H1 (cell line): ENCODE data around the gene LFNG. TPM values are rescaled to one million over a fixed set of nuclear protein-coding genes. Genes with fewer than 3 reads are reported as not detected.
A peak's percentile ranks its signal among the peaks of the same experiment; 100 is the strongest.

Source experiments
- CTCF ChIA-PET: fragments of 300-600 bp; sonication (Branson Sonifier 250); formaldehyde crosslinking; loops from one replicate; lab custom pipeline; 2021; ENCODE audit not compliant: partially characterized antibody; lab: Charles Lee
- POLR2A ChIA-PET: fragments of 300-600 bp; sonication (Branson Sonifier 250); formaldehyde crosslinking; loops from one replicate; lab custom pipeline; 2021; ENCODE audit warnings: inconsistent platforms; ENCODE audit not compliant: partially characterized antibody; lab: Charles Lee
- DNase-seq, 2 experiments: peaks; one replicate each; pipeline versions ENCODE4 v3.0.0 to v3.0.0-alpha.2; 2010 to 2022; ENCODE audit warnings: low spot score in 2 of 2, low read depth in 1 of 2, mixed read lengths in 1 of 2
- FAIRE-seq: peaks from 2 replicates; lab custom pipeline; 2011; peaks lifted over from hg19 to GRCh38; lab: Jason Lieb, UNC
- H2AFZ ChIP-seq: 2 replicates; pipeline ENCODE4 v1.8.1; 2012; ENCODE audit warnings: low read length, inconsistent platforms
- H2AK5ac ChIP-seq: 2 replicates; pipeline ENCODE4 v1.6.1; 2013; ENCODE audit warnings: low read depth, low read length
- H2BK120ac ChIP-seq: replicated peaks from 2 replicates; pipeline ENCODE3; 2013; ENCODE audit warnings: low read depth, low read length, inconsistent platforms
- H2BK12ac ChIP-seq: 2 replicates; pipeline ENCODE4 v1.6.1; 2013; ENCODE audit warnings: low read depth, low read length
- H2BK15ac ChIP-seq: 2 replicates; pipeline ENCODE4 v1.6.1; 2013; ENCODE audit warnings: low read length
- H2BK20ac ChIP-seq: 2 replicates; pipeline ENCODE4 v1.6.1; 2013; ENCODE audit warnings: low read length
- H2BK5ac ChIP-seq: 2 replicates; pipeline ENCODE4 v1.6.1; 2013; ENCODE audit warnings: low read depth, low read length
- H3K14ac ChIP-seq: 2 replicates; pipeline ENCODE4 v1.6.1; 2013; ENCODE audit warnings: inconsistent platforms; ENCODE audit not compliant: insufficient read length
- H3K18ac ChIP-seq: 2 replicates; pipeline ENCODE4 v1.6.1; 2013; ENCODE audit warnings: low read length; ENCODE audit errors: extremely low read depth
- H3K23ac ChIP-seq: 2 replicates; pipeline ENCODE4 v1.6.1; 2013; ENCODE audit warnings: inconsistent platforms; ENCODE audit not compliant: insufficient read length
- H3K23me2 ChIP-seq: 2 replicates; pipeline ENCODE4 v1.6.1; 2013; ENCODE audit warnings: low read depth, low read length
- H3K27ac ChIP-seq: 2 replicates; pipeline ENCODE4 v1.6.1; 2011; ENCODE audit warnings: low read depth, low read length, inconsistent platforms
- H3K27me3 ChIP-seq, 4 experiments: replicated peaks in 1 of 4; 1 replicate in 1 of 4; 2 replicates in 3 of 4; pipeline versions ENCODE4 v1.6.1 to v1.8.1; 2011 to 2013; ENCODE audit warnings: low read length in 3 of 4, mild to moderate bottlenecking in 3 of 4, inconsistent platforms in 2 of 4, mixed read lengths in 2 of 4, moderate library complexity in 1 of 4; ENCODE audit not compliant: control insufficient read depth in 3 of 4, insufficient read depth in 3 of 4; ENCODE audit errors: extremely low read depth in 1 of 4
- H3K36me3 ChIP-seq, 4 experiments: 2 replicates each; pipeline versions ENCODE4 v1.6.1 to v1.8.1; 2011 to 2013; ENCODE audit warnings: mild to moderate bottlenecking in 4 of 4, low read length in 3 of 4, moderate library complexity in 2 of 4, control low read depth in 1 of 4, inconsistent platforms in 1 of 4; ENCODE audit not compliant: insufficient read depth in 4 of 4, control insufficient read depth in 2 of 4
- H3K4ac ChIP-seq: replicated peaks from 2 replicates; pipeline ENCODE3; 2013; ENCODE audit warnings: low read length, low read depth, mixed read lengths, inconsistent platforms; ENCODE audit not compliant: insufficient read length
- H3K4me1 ChIP-seq, 4 experiments: replicated peaks in 1 of 4; 1 replicate in 1 of 4; 2 replicates in 3 of 4; pipeline versions ENCODE4 v1.6.1 to v1.8.1; 2011 to 2013; ENCODE audit warnings: low read length in 3 of 4, inconsistent platforms in 2 of 4, mixed read lengths in 1 of 4; ENCODE audit not compliant: insufficient read depth in 4 of 4, control insufficient read depth in 3 of 4
- H3K4me2 ChIP-seq, 2 experiments: 2 replicates each; pipeline versions ENCODE4 v1.6.1 to v1.8.1; 2011 to 2013; ENCODE audit warnings: low read depth in 2 of 2, low read length in 2 of 2, control low read depth in 1 of 2, inconsistent platforms in 1 of 2, mild to moderate bottlenecking in 1 of 2; ENCODE audit not compliant: insufficient read depth in 1 of 2
- H3K4me3 ChIP-seq, 4 experiments: fragments of 200-600, 300-600 bp in 1 of 4; sonication (generic), shearing (Covaris generic), sonication (Bioruptor Twin) in 1 of 4; 2 replicates each; pipeline versions ENCODE4 v1.5.1 to v1.8.1; 2011 to 2016; ENCODE audit warnings: low read length in 4 of 4, low read depth in 3 of 4, control low read depth in 2 of 4, inconsistent platforms in 2 of 4, mild to moderate bottlenecking in 2 of 4, mixed read lengths in 1 of 4, moderate library complexity in 1 of 4; ENCODE audit not compliant: insufficient read depth in 2 of 4; ENCODE audit errors: extremely low read depth in 1 of 4
- H3K56ac ChIP-seq: replicated peaks from 2 replicates; pipeline ENCODE3; 2013; ENCODE audit warnings: low read depth, mild to moderate bottlenecking, mixed read lengths, low read length, inconsistent platforms; ENCODE audit not compliant: insufficient read length
- H3K79me1 ChIP-seq: 2 replicates; pipeline ENCODE4 v1.6.1; 2013; ENCODE audit warnings: low read depth, low read length, control low read depth
- H3K79me2 ChIP-seq, 2 experiments: 2 replicates each; pipeline versions ENCODE4 v1.6.1 to v1.8.1; 2012 to 2013; ENCODE audit warnings: low read length in 2 of 2, mild to moderate bottlenecking in 2 of 2, inconsistent platforms in 1 of 2; ENCODE audit not compliant: insufficient read depth in 2 of 2, control insufficient read depth in 1 of 2
- H3K9ac ChIP-seq, 4 experiments: replicated peaks in 1 of 4; 1 replicate in 1 of 4; 2 replicates in 3 of 4; pipeline versions ENCODE4 v1.6.1 to v1.8.1; 2011 to 2013; ENCODE audit warnings: low read depth in 3 of 4, low read length in 3 of 4, control low read depth in 2 of 4, mild to moderate bottlenecking in 2 of 4, moderate library complexity in 2 of 4, inconsistent platforms in 1 of 4; ENCODE audit errors: extremely low read depth in 1 of 4
- H3K9me3 ChIP-seq, 2 experiments: 2 replicates each; pipeline versions ENCODE4 v1.6.1 to v1.8.1; 2012 to 2013; ENCODE audit warnings: mild to moderate bottlenecking in 2 of 2, moderate library complexity in 2 of 2, control low read depth in 1 of 2, inconsistent platforms in 1 of 2, low read depth in 1 of 2, low read length in 1 of 2, mixed read lengths in 1 of 2; ENCODE audit not compliant: insufficient read depth in 2 of 2
- H4K20me1 ChIP-seq, 2 experiments: replicated peaks in 1 of 2; 2 replicates each; pipeline versions ENCODE3 to v1.8.1; 2011 to 2013; ENCODE audit warnings: inconsistent platforms in 2 of 2, low read length in 2 of 2, mild to moderate bottlenecking in 1 of 2; ENCODE audit not compliant: insufficient read depth in 2 of 2, control insufficient read depth in 1 of 2
- H4K5ac ChIP-seq: 2 replicates; pipeline ENCODE4 v1.6.1; 2013; ENCODE audit warnings: low read length, low read depth, mixed read lengths, inconsistent platforms; ENCODE audit not compliant: insufficient read length
- H4K8ac ChIP-seq: 2 replicates; pipeline ENCODE4 v1.8.0; 2013; ENCODE audit warnings: mild to moderate bottlenecking, moderate library complexity, low read length, inconsistent platforms; ENCODE audit not compliant: insufficient read depth; ENCODE audit errors: extremely low read depth
- H4K91ac ChIP-seq: replicated peaks from 2 replicates; pipeline ENCODE3; 2013; ENCODE audit warnings: low read length, mixed read lengths, inconsistent platforms; ENCODE audit not compliant: insufficient read length
- CREB1 ChIP-seq: IDR thresholded peaks from 2 replicates; pipeline ENCODE4 v1.6.1; 2012; ENCODE audit warnings: inconsistent platforms
- GABPA ChIP-seq: IDR thresholded peaks from 2 replicates; pipeline ENCODE4 v1.6.1; 2011; ENCODE audit warnings: mild to moderate bottlenecking, low read length, moderate library complexity, borderline replicate concordance; ENCODE audit not compliant: insufficient read depth
- SP2 ChIP-seq: IDR thresholded peaks from 2 replicates; pipeline ENCODE4 v1.6.1; 2012; ENCODE audit warnings: mild to moderate bottlenecking, low read length, inconsistent platforms
- TAF7 ChIP-seq: optimal IDR thresholded peaks from 2 replicates; pipeline ENCODE3; 2011; ENCODE audit warnings: low read depth, mild to moderate bottlenecking, inconsistent platforms, low read length, moderate library complexity, borderline replicate concordance
- YY1 ChIP-seq: IDR thresholded peaks from 2 replicates; pipeline ENCODE4 v1.6.1; 2011; ENCODE audit warnings: low read depth, mild to moderate bottlenecking, low read length
- WGBS, 2 experiments: shearing (Covaris generic) in 1 of 2; methylation state at CpG; one replicate each; pipeline versions ENCODE4 v1.1.6 to v1.1.7; 2013 to 2015; ENCODE audit warnings: low lambda C conversion rate in 2 of 2, mixed read lengths in 2 of 2, inconsistent platforms in 1 of 2, low coverage in 1 of 2, missing lambda C conversion rate in 1 of 2; ENCODE audit not compliant: insufficient replicate concordance in 2 of 2, insufficient coverage in 1 of 2, insufficient read length in 1 of 2; ENCODE audit errors: extremely low coverage in 1 of 2, missing lambda C conversion rate in 1 of 2; 5-methylcytosine and 5-hydroxymethylcytosine counted together
- polyA plus RNA-seq, 7 experiments: library from polyadenylated mRNA; depleted of rRNA in 3 of 7; stranded (reverse) in 5 of 7; unstranded in 2 of 7; fragments of >200 nt in 5 of 7; fragments of 200-250 nt in 2 of 7; gene quantifications; 1 replicate in 5 of 7; 2 replicates in 1 of 7; 4 replicates in 1 of 7; pipeline versions ENCODE4 v1.2.1 to v1.2.3, GENCODE V29; 2011 to 2013; ENCODE audit warnings: missing spikeins in 2 of 7, mixed read lengths in 2 of 7
- total RNA-seq: library from RNA; stranded (reverse); fragmentation: NEBNext Ultra II Directional; extraction: Animal tissue kit (Norgen Biotek cat#: 25700); gene quantifications from 2 replicates; pipeline ENCODE4 v1.2.1, GENCODE V29; 2021
- TF ChIP-seq, protein P1 (sequence below): IDR thresholded peaks from 2 replicates; pipeline ENCODE4 v1.6.1; 2012; ENCODE audit warnings: inconsistent platforms
- TF ChIP-seq, protein P2 (sequence below), 3 experiments: IDR thresholded peaks; 1 replicate in 2 of 3; 2 replicates in 1 of 3; pipeline versions ENCODE4 v1.5.1 to v1.6.1; 2011; ENCODE audit warnings: low read length in 3 of 3, mild to moderate bottlenecking in 3 of 3, inconsistent platforms in 2 of 3, low read depth in 1 of 3, moderate library complexity in 1 of 3; ENCODE audit not compliant: insufficient read depth in 1 of 3; ENCODE audit errors: control extremely low read depth in 1 of 3

Gene LFNG
- total and polyA plus RNA-seq, 2 of the 8 experiments (the other 6 are each of a cell fraction or from before 2014, with no cell fraction given): 31.6 to 35.6 TPM

- H4K8ac ChIP-seq: peak overlapping the region; percentile 41; the same call in 1 of the 2 replicates
- H3K27ac ChIP-seq: no peak overlapping the region
- no peaks in the 10 kb centered on the region; the same call in 1 of the 2 replicates for H3K23me2 ChIP-seq
- POLR2A ChIA-PET: interaction anchor here (2.5 kb wide), 1 partner anchor 10 kb away, joined by 8 read pairs; no protein-coding TSS in a partner anchor
- no peak overlapping the region for H3K23ac ChIP-seq
- H3K4me2 ChIP-seq: no peak overlapping the region
- FAIRE-seq: no peak
- WGBS, 2 experiments: 68% methylated on average over 27 of the region's 34 CpGs; no CpG with 5 or more reads in 1 of the 2 experiments
- no peaks in the 10 kb centered on the region for H3K36me3 ChIP-seq
- H3K4me1 ChIP-seq: peaks cover 0 to 34% (median 20%) of the 10 kb centered on the region in 4 experiments; a peak in 6 of 7 replicates
- peak overlapping the region; percentile 10 for H3K4ac ChIP-seq
- H3K9me3 ChIP-seq: no peaks in the 10 kb centered on the region
- no peak overlapping the region for H3K9ac ChIP-seq
- H2BK120ac ChIP-seq: peak overlapping the region; percentile 87
- peak overlapping the region; percentile 97; the same call in 1 of the 2 replicates for H2BK12ac ChIP-seq
- no peaks in the 10 kb centered on the region for H3K79me1 ChIP-seq
- peak overlapping the region; percentile 87 for H3K18ac ChIP-seq
- H2BK20ac ChIP-seq: peak overlapping the region; percentile 80; the same call in 1 of the 2 replicates
- H2BK5ac ChIP-seq: peak overlapping the region; percentile 78; the same call in 1 of the 2 replicates
- H3K27me3 ChIP-seq: no peaks in the 10 kb centered on the region; a peak in 2 of 7 replicates
- DNase-seq: peak; percentile 36 to 82
- H2AFZ ChIP-seq: no peak overlapping the region; the same call in 1 of the 2 replicates
- peak overlapping the region; percentile 96 for H4K91ac ChIP-seq
- H3K56ac ChIP-seq: no peak overlapping the region
- H2AK5ac ChIP-seq: no peak overlapping the region
- no peaks in the 10 kb centered on the region for H3K79me2 ChIP-seq
- H4K20me1 ChIP-seq: no peaks in the 10 kb centered on the region
- no peak overlapping the region for H3K14ac ChIP-seq
- no peak overlapping the region for H4K5ac ChIP-seq
- peak overlapping the region; percentile 99 for H2BK15ac ChIP-seq
- CTCF ChIA-PET: interaction anchor here (0.5 to 3.6 kb wide), 12 partner anchors 8 to 193 kb away, joined by 3 to 24 read pairs (median 4); no protein-coding TSS in a partner anchor
- H3K4me3 ChIP-seq: no peak overlapping the region
- TF ChIP-seq SP2: no peak
- TF ChIP-seq, protein P1, sequence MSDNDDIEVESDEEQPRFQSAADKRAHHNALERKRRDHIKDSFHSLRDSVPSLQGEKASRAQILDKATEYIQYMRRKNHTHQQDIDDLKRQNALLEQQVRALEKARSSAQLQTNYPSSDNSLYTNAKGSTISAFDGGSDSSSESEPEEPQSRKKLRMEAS: peak; percentile 24; the same call in 1 of the 2 replicates
- TF ChIP-seq, protein P2, sequence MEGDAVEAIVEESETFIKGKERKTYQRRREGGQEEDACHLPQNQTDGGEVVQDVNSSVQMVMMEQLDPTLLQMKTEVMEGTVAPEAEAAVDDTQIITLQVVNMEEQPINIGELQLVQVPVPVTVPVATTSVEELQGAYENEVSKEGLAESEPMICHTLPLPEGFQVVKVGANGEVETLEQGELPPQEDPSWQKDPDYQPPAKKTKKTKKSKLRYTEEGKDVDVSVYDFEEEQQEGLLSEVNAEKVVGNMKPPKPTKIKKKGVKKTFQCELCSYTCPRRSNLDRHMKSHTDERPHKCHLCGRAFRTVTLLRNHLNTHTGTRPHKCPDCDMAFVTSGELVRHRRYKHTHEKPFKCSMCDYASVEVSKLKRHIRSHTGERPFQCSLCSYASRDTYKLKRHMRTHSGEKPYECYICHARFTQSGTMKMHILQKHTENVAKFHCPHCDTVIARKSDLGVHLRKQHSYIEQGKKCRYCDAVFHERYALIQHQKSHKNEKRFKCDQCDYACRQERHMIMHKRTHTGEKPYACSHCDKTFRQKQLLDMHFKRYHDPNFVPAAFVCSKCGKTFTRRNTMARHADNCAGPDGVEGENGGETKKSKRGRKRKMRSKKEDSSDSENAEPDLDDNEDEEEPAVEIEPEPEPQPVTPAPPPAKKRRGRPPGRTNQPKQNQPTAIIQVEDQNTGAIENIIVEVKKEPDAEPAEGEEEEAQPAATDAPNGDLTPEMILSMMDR (IDR thresholded peaks at IDR 0.05; ENCODE audit: control extremely low read depth in 1 of 3, insufficient read depth in 1 of 3, low read depth in 1 of 3, low read length in 3 of 3): peak in 2 of 3 experiments; percentile 76 to 87; a peak in 3 of 4 replicates
- TF ChIP-seq TAF7: no peak
- TF ChIP-seq YY1: no peak
- TF ChIP-seq CREB1: 0 out of 2 replicates have a peak, but pooled peaks have one; percentile 34
- peak; percentile 87; the same call in 1 of the 2 replicates for TF ChIP-seq GABPA
Measured at GRCh38 chr7:2477447-2478398, 41.9 kb upstream of the LFNG start.
